ENCODE data around the gene PYM1.

GRCh38 chr12:55972456-55972855 is 44.8 kb upstream of the PYM1 start:
- TF ChIP-seq EZH2 (IDR thresholded peaks at IDR 0.05; ENCODE audit: borderline replicate concordance, low read length) = no peak
- TF ChIP-seq, protein P1, sequence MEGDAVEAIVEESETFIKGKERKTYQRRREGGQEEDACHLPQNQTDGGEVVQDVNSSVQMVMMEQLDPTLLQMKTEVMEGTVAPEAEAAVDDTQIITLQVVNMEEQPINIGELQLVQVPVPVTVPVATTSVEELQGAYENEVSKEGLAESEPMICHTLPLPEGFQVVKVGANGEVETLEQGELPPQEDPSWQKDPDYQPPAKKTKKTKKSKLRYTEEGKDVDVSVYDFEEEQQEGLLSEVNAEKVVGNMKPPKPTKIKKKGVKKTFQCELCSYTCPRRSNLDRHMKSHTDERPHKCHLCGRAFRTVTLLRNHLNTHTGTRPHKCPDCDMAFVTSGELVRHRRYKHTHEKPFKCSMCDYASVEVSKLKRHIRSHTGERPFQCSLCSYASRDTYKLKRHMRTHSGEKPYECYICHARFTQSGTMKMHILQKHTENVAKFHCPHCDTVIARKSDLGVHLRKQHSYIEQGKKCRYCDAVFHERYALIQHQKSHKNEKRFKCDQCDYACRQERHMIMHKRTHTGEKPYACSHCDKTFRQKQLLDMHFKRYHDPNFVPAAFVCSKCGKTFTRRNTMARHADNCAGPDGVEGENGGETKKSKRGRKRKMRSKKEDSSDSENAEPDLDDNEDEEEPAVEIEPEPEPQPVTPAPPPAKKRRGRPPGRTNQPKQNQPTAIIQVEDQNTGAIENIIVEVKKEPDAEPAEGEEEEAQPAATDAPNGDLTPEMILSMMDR (IDR thresholded peaks at IDR 0.05; ENCODE audit: low read length) = no peak

Data from OCI-LY1 (cell line).